PC-9 (cell line): Measurements from ENCODE around the gene GRB2. TPM values are rescaled to one million over a fixed set of nuclear protein-coding genes. Genes with fewer than 3 reads are reported as not detected.

ENCODE experiments used
- BruUV-seq: library from RNA; stranded (reverse); fragments of 400-500 nt; replicated peaks from 2 replicates; lab custom pipeline; 2021; lab: Mats Ljungman, UMichigan
- CTCF ChIA-PET: fragments of 300-600 bp; sonication (Branson Sonifier 250); formaldehyde crosslinking; loops from one replicate; lab custom pipeline; 2022; ENCODE audit warnings: antibody characterized with exemption; lab: Charles Lee
- POLR2A ChIA-PET: fragments of 300-600 bp; sonication (Branson Sonifier 250); formaldehyde crosslinking; loops from one replicate; lab custom pipeline; 2022; ENCODE audit warnings: antibody characterized with exemption; ENCODE audit not compliant: unreplicated experiment; lab: Charles Lee
- DNase-seq, 2 experiments: peaks; one replicate each; pipeline versions ENCODE4 v3.0.0 to v3.0.0-alpha.2; 2015 to 2022; ENCODE audit warnings: mixed read lengths in 1 of 2
- H2AFZ ChIP-seq: fragments of 200-600 bp; sonication (generic); 2 replicates; pipeline ENCODE4 v1.8.1; 2017; ENCODE audit warnings: antibody characterized with exemption
- H3F3A ChIP-seq: fragments of 200-600 bp; sonication (generic); 2 replicates; pipeline ENCODE4 v1.8.1; 2017; ENCODE audit warnings: antibody characterized with exemption, mild to moderate bottlenecking, low read depth; ENCODE audit not compliant: insufficient read depth
- H3K27ac ChIP-seq: fragments of 200-600 bp; sonication (generic); 2 replicates; pipeline ENCODE4 v1.6.1; 2016; ENCODE audit warnings: mixed run types
- H3K27me3 ChIP-seq: fragments of 200-600 bp; sonication (generic); 2 replicates; pipeline ENCODE4 v1.6.1; 2016; ENCODE audit warnings: low read depth, mixed run types; ENCODE audit not compliant: insufficient read depth
- H3K36me3 ChIP-seq: fragments of 200-600 bp; sonication (generic); 2 replicates; pipeline ENCODE4 v1.6.1; 2016; ENCODE audit warnings: low read depth, mixed run types
- H3K4me1 ChIP-seq: fragments of 200-600 bp; sonication (generic); replicated peaks from 2 replicates; pipeline ENCODE4 v1.6.1; 2016; ENCODE audit warnings: mixed run types; ENCODE audit not compliant: insufficient read depth
- H3K4me2 ChIP-seq: fragments of 200-600 bp; sonication (generic); 2 replicates; pipeline ENCODE4 v1.6.1; 2017; ENCODE audit warnings: mixed run types
- H3K4me3 ChIP-seq: fragments of 200-600 bp; sonication (generic); 2 replicates; pipeline ENCODE4 v1.6.1; 2016; ENCODE audit warnings: mixed run types
- H3K79me2 ChIP-seq: fragments of 200-600 bp; sonication (generic); 2 replicates; pipeline ENCODE4 v1.6.1; 2017; ENCODE audit warnings: low read depth, mixed run types
- H3K9me2 ChIP-seq: fragments of 200-600 bp; sonication (generic); 2 replicates; pipeline ENCODE4 v1.8.1; 2017; ENCODE audit warnings: mild to moderate bottlenecking; ENCODE audit not compliant: insufficient read depth
- H3K9me3 ChIP-seq: fragments of 200-600 bp; sonication (generic); 2 replicates; pipeline ENCODE4 v1.8.1; 2016; ENCODE audit warnings: low read depth; ENCODE audit not compliant: insufficient read depth
- H4K20me1 ChIP-seq: fragments of 200-600 bp; sonication (generic); 2 replicates; pipeline ENCODE4 v1.8.1; 2017; ENCODE audit not compliant: insufficient read depth
- CTCF ChIP-seq: fragments of 200-600 bp; sonication (generic); conservative IDR thresholded peaks from 2 replicates; pipeline ENCODE4 v1.6.1; 2017; ENCODE audit warnings: mixed run types, antibody characterized with exemption, mild to moderate bottlenecking, moderate library complexity
- EZH2 ChIP-seq: fragments of 200-600 bp; sonication (generic); IDR thresholded peaks from 2 replicates; pipeline ENCODE4 v1.8.0; 2017; ENCODE audit warnings: antibody characterized with exemption, low read depth
- intact Hi-C: fragments of 100-400 bp; cut with micrococcal nuclease; formaldehyde crosslinking; loops from one replicate; pipeline ENCODE4 v1.10.0; 2022; ENCODE audit not compliant: unreplicated experiment
- total RNA-seq: library from RNA; stranded (reverse); gene quantifications from 2 replicates; pipeline ENCODE4 v1.2.3, GENCODE V29; 2021

GRB2 gene
- total RNA-seq, 1 experiment from 2014 or later, result 75.3 TPM

- no peak for TF ChIP-seq EZH2
- TF ChIP-seq CTCF, result peak; percentile 63
- H2AFZ ChIP-seq, result peak overlapping the region; percentile 95
- no peaks in the 10 kb centered on the region for H4K20me1 ChIP-seq
- peak overlapping the region; percentile 96 for H3K4me2 ChIP-seq
- peak in 1 of 2 experiments; percentile 83 for DNase-seq
- H3K36me3 ChIP-seq, result 0 out of 2 replicates have a peak, but pooled peaks cover under 1% of the 10 kb centered on the region
- H3K4me3 ChIP-seq, result peak overlapping the region; percentile 95
- intact Hi-C loops, result loop anchor here (1.0 kb wide), 1 partner anchor 133 kb away; no protein-coding TSS in a partner anchor
- no peaks in the 10 kb centered on the region for H3K9me3 ChIP-seq
- POLR2A ChIA-PET, result interaction anchor here (0.6 to 1.5 kb wide), 5 partner anchors 18 to 254 kb away, joined by 3 to 9 read pairs (median 4); partner anchors contain the start of genes LLGL2 and SLC25A19
- H3F3A ChIP-seq, result peaks cover 48% of the 10 kb centered on the region; the same call in 1 of the 2 replicates
- H3K27me3 ChIP-seq, result no peaks in the 10 kb centered on the region
- peaks cover 7% of the 10 kb centered on the region; the same call in 1 of the 2 replicates for H3K4me1 ChIP-seq
- 0 out of 2 replicates have a peak, but pooled peaks cover 5% of the 10 kb centered on the region for H3K79me2 ChIP-seq
- CTCF ChIA-PET, result interaction anchor here (0.5 to 2.0 kb wide), 7 partner anchors 9 to 185 kb away, joined by 3 to 15 read pairs (median 4); partner anchors contain the start of genes GGA3, MRPS7, SLC25A19 and TMEM94
- BruUV-seq, result TSS peak; percentile 10
- H3K9me2 ChIP-seq, result no peaks in the 10 kb centered on the region
- no peak overlapping the region for H3K27ac ChIP-seq
Measured at GRCh38 chr17:75271233-75271954, 134.1 kb downstream of the GRB2 start.

GRCh38 chr17:75270966-75271232 lies 134.6 kb downstream of the GRB2 start, which contains the start of gene MIF4GD:
TSS of gene MIF4GD (minus strand) at chr17:75271231. CDS start at chr17:75270195, 1,036 bp downstream.
- H3K36me3 ChIP-seq, result 0 out of 2 replicates have a peak, but pooled peaks cover 5% of the 10 kb centered on the region
- peaks cover 52% of the 10 kb centered on the region; the same call in 1 of the 2 replicates for H3F3A ChIP-seq
- peak within 1 kb of the TSS; percentile 54 for H3K27ac ChIP-seq
- peak within 1 kb of the TSS; percentile 99 for H2AFZ ChIP-seq
- DNase-seq, result no peak
- H3K79me2 ChIP-seq, result 0 out of 2 replicates have a peak, but pooled peaks cover 5% of the 10 kb centered on the region
- no TSS peak for BruUV-seq
- H3K27me3 ChIP-seq, result no peaks in the 10 kb centered on the region
- TF ChIP-seq EZH2 (no peak), CTCF (no peak)
- ChIA-PET POLR2A (interaction anchor here (0.6 to 1.5 kb wide), 5 partner anchors 18 to 255 kb away, joined by 3 to 9 read pairs (median 4); partner anchors contain the start of genes LLGL2 and SLC25A19), CTCF (interaction anchor here (0.5 to 2.0 kb wide), 7 partner anchors 9 to 185 kb away, joined by 3 to 15 read pairs (median 4); partner anchors contain the start of genes GGA3, MRPS7, SLC25A19 and TMEM94)
- intact Hi-C loops, result loop anchor here (1.0 kb wide), 2 partner anchors 18 to 133 kb away; partner anchors contain the start of gene SLC25A19
- H3K4me3 ChIP-seq, result peak within 1 kb of the TSS; percentile 95
- peaks cover 7% of the 10 kb centered on the region; the same call in 1 of the 2 replicates for H3K4me1 ChIP-seq
- no peaks in the 10 kb centered on the region for H3K9me3 ChIP-seq
- H3K4me2 ChIP-seq, result peak within 1 kb of the TSS; percentile 99
- H4K20me1 ChIP-seq, result no peaks in the 10 kb centered on the region
- H3K9me2 ChIP-seq, result no peaks in the 10 kb centered on the region
